CD4-positive, alpha-beta T cell treated with Interleukin-6 at 100 ng/mL for 8 hours (primary cell): ENCODE measurements around the gene SALL3.

Source experiments
- DNase-seq: peaks from one replicate; pipeline ENCODE4 v3.0.0-alpha.2; 2020; ENCODE audit warnings: mixed read lengths, low spot score

SALL3 gene

DNA sequence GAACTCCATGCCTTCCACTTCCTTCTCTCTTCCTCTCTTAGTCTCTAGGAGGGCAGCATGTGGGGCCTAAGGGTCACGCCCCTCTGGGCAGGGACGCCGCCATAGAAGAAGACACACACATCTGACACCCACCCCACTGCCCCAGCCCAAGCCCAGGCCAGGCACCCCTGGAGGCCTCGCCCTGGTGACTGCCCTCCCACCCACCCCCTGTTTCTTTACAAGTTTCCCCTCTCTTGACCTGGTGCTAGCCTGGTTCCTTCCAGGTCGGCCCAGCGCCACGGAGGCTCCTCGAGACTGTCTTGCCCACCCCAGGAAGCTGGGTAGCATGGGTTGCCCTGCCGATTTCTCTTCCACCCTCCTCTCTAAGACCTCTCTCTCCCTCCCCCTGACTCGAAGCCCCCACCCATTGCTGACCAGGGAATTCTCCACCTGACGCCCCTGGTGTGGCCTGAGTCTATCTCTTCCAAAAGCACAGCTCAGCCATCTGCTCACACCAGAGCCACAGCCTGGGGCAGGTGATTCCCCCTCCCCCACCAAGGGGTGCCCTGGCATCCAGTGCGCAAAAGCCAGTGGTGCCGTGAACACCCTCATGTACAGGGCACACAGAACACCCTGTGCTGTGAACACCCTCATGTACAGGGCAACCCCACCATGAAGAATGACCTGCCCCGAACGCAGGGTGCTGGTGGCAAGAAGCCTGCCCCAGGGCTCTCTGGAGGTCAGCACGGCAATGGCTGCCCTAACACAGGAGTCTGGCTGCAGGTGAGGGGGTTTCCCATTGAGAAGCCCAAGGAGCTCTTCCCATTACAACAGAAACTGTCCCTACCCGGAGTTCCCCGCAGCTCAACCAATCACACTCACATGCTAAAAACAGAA, 13.5 kb upstream of the SALL3 start:
- DNase-seq: no peak

GRCh38 chr18:78966793-78967106, 12.9 kb upstream of the SALL3 start:
- no peak for DNase-seq

GRCh38 chr18:78967692-78968091, 11.9 kb upstream of the SALL3 start:
- DNase-seq: no peak

DNA sequence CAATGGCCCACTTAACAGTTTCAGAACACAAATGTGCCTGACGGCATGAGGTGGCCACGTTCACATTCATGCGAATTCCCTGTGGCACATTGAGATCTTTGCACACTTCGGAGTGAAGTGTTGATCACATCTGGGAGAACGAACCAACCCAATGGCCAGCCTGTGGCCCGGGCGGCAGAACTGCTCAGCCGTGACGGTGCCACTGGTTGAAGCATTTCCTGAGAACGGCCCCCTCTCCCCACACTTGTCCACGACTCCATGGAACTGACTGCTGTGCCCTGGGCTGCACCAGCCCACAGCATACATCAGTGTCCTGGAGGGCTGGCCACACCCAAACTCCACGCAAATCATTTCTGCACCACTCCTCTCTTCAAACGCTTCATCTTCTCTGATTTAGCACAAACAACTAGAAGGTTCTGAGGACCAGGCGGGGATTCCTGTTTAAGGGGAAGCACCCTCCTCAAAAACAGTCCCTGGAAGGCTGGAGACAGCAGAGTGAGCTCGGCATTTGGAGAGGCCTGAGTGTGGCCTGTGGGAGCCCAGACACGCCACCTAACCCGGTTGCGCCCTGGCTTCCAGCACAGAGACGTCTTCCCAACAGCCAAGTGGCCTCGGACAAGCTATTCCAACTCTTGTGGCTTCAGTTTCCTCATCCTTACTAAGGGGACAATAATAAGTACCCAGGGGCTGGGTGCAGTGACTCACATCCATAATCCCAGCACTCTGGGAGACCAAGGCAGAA, 9.9 kb upstream of the SALL3 start:
- DNase-seq: no peak

GRCh38 chr18:78970774-78971333, 8.8 kb upstream of the SALL3 start:
- no peak for DNase-seq

DNA sequence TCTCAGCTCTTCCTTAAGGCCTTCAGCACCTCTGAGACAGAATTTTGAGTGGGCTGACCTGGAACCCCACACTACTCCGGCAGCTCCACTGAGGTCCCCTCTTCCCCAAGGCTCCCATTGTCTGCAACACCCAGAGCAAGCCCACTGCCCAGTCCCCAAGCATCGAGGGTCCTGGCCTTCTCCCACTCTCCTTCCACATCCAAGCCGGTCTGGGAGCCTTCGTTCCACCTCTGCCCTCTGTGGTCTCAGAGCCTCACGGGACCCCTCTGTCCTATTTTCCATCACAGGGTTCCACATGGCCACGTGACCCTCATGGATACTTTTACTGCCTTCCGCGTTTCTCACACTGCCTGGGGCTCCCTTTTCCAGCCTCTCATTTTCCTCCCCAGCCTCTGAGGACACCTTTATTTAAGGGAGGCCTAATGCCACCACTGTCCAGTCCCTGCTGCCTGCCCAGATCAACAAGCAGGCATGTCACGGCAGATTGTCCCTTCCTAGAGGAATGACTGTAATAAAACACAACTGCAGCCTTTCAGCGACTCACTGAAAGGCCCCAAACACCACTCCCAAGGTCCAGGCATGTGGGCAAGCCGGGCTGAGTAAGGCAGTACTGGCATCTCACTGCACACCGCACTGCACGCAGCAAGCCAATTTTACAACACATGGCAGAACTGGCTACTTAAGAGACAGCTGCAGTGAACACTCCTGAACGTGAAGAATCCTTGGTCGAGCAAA, 7.9 kb upstream of the SALL3 start:
- DNase-seq: no peak

GRCh38 chr18:78972385-78972918, 7.2 kb upstream of the SALL3 start:
- no peak for DNase-seq

GRCh38 chr18:78972930-78973331, 6.7 kb upstream of the SALL3 start:
- no peak for DNase-seq

DNA sequence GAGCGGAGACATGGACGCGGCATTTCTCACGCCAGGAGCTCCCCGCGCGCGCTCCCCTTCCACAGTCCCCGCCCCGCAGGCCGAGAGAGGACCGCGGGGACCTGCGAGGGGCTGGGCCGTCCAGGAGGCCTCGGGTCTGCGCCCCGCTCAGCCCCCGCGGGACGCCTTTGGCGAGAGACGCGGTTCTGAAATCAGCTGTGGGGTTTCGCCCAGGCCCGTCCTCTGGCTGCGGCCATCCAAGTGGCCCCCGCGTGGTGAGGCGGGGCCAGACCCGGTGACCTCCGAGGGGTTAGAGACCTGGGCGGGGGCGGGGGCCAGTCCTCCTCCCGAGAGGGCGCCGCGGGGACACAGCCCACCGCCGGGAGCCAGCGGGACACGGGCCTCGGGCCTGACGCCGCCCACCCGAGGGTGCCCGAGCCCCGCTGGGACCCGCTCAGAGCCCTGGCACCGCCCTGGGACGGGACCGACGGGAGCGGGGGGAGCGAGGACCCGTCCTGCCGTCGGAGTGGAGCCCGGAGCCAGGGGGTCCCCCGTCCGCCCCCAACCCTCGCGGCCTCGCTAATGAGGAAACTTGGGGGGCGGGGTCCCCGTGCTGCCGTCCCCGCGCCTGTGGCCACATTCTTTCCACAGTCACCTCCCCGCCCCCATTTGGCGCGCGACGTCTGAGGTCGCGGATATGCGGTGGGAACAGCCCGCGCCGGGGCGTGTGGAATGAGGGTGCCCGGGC, 6.1 kb upstream of the SALL3 start:
- no peak for DNase-seq

DNA sequence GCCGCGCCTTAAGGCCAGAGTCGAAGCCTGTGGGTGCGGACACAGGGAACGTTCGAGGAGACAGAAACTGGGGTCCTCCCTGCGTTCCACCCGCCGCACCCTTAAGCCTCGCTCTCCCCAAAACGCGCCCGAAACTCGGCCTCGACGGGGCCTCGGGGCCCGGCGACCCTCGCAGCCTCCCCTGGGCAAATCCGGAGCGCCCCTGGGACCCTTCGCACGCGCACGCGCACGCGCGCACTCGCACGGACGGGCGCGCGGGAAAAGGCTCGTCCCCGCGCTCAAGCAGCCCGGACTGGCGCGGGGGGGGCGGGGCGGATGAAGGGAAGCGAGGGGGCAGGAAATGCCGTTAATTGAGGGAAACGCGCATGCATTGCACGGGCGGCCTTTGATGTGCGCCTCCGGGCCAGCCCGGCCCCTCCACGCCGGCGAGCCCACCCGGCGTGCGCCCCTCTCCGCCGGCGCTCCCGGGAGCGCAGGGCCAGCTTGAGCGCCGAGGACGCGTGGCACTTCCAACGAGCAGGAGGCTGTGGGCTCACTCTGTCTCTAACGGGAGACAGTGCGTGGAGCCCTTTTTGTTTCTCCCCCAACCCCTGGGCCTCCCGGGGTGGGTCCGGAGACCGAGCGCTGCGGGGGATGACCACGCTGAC, 5.4 kb upstream of the SALL3 start:
- no peak for DNase-seq

GRCh38 chr18:78975292-78975691, 4.3 kb upstream of the SALL3 start:
- no peak for DNase-seq

DNA sequence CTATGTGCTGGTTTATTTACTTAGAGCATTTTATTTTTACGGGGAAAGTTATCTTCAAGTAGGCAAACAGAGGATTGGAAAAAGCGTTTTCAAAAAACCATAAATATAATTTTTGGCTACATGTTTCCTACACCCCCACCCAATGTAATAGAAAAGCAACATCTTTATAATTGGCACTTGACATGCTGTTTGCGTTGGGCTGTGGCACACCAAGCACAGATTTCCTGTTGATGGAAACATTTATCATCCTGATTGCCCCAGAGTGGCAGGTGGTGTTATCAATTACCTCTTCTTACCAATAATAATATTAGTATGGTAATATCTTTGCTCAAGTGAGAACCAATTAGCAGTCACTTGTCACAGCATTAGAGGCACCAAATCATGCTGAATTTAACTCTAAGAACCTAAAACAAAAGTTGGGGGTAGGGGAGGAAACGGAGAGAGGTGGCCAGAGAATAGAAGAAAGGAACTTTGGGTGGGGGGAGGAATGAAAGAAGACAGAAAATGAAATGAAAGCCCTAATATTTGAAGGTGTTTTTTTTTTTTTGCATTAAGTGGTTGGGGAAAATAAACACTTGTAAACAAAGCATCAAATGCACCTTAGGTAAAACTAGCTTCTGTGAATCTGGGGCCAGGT, 3.8 kb upstream of the SALL3 start:
- no peak for DNase-seq

GRCh38 chr18:78976765-78977636, 2.6 kb upstream of the SALL3 start:
- DNase-seq: no peak

GRCh38 chr18:78977637-78978348, 1.8 kb upstream of the SALL3 start:
- DNase-seq: no peak

GRCh38 chr18:78978349-78979055, 1.1 kb upstream of the SALL3 start:
- DNase-seq: no peak

GRCh38 chr18:78979056-78979729, 425 bp upstream of the SALL3 start:
- DNase-seq: no peak

DNA sequence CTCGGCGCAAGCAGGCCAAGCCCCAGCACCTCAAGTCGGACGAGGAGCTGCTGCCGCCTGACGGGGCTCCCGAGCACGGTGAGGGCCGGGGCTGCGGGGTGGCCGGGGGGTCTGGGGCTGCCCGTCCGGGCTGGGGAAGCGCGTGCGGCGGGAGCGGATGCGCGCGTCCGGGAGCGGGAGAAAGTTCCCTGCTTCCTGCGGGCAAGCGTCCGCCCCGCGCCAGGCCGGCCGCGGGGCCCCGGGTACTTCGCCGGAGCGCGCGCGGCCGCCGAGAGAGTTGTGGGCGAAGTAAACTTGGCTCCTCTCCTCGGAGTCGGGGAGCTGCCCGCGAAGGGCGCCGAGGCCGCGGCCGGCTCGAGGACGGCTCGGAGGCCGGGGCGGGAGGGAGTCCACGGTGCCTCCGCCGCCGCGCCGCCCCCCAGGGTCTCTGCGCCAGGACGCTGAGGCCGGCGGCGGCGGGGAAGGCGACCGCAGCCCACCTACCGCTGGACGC, 707 bp downstream of the SALL3 start:
- DNase-seq: no peak
